HG02885 (cell line): ENCODE measurements around the gene KRT75.
"Not testable (repeated sequence)": the region's sequence is repeated elsewhere in the genome, so short reads cannot be mapped to it uniquely, and the experiment has no call there.

Experiments
- ATAC-seq: cut with Tn5 transposase; IDR thresholded peaks from one replicate; pipeline ENCODE4 v1.9.1; 2021; ENCODE audit warnings: mild to moderate bottlenecking; ENCODE audit not compliant: unreplicated experiment, poor library complexity

KRT75 gene

GRCh38 chr12:52418576-52419110 is 15.5 kb downstream of the KRT75 start:
- no peak for ATAC-seq

- no peak for ATAC-seq
Measured at GRCh38 chr12:52417740-52418139, 16.4 kb downstream of the KRT75 start.

DNA sequence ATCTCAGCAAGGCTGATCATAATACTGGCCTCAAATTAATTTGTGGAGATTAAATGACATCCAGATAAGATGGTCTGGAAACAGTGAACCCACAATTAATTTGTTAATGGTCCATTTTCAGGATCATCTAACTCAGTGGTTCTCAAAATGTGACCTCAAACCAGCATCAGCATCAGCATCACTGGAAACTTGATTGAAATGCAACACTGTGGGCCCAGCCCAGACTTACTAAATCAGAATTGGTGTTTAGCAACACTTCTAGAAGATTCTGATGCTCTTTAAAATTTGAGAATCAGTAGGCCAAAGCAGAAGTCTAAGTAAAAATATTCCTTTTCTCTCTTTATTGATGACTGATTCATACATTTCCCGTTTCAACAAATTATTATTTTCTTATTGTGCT is 17.4 kb downstream of the KRT75 start:
- no peak for ATAC-seq

GRCh38 chr12:52415870-52416750 is 18.1 kb downstream of the KRT75 start:
- ATAC-seq, result no peak

DNA sequence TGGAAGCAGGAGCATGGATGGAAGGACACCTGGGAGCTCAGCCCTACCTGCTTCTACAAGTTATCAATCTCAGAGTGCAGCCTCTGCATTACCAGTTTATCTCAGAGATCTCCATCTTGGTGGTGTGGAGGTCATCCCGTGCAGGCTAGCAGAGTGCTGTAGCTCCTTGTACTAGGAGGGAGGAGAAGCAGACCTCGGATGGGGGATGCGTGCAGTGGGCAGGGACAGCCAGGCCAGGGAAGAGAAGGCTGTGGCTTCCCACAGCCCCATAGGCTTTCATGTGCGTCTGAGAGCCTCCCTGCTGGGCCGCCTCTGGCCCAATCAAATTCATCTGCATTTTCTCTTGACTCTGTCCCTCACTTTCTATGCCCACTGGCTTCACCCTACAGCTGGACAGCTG is 19.2 kb downstream of the KRT75 start:
- ATAC-seq, result no peak

- ATAC-seq, result no peak
Measured at GRCh38 chr12:52413782-52414345, 20.3 kb downstream of the KRT75 start.

DNA sequence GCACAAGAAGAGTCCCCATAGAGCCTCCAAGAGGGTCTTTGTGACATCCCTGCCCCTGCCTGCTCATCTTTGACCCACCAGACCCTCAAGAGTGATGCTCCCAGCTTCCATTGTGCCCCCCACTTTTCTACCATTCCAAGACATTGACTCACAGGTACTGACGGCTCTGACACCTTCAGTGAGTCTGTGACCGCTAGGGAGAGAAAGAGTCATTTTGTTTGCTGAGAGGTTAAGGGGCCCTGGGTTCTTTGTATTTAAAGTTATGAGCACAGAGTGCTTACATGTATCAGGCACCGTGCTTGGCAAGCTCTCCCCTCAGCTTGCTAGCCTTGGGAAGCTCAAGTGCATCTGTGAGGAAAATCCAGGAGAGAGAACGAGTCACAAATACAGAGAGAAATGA is 21.0 kb downstream of the KRT75 start:
- no peak for ATAC-seq

DNA sequence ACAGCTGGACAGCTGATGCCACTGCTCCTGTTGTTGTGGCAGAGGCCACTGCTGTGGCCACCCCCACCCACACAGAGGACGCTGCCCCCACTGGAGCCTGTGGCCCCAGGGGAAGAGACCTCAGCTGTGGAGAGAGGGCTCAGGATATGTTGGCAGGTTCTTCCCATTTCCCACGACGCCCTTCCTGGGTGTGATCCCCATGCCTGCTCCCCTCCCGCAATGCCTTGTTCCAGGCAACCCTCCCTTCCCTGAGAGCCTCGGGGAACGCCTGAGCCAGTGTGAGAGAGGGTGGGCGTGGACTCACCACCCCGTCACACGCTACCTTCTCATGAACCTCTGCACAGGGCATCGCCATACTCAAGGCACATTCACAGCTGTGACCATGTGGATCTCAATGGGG is 22.4 kb downstream of the KRT75 start:
- no peak for ATAC-seq

- ATAC-seq, result not testable (repeated sequence)
Measured at GRCh38 chr12:52410589-52411248, 23.5 kb downstream of the KRT75 start.

DNA sequence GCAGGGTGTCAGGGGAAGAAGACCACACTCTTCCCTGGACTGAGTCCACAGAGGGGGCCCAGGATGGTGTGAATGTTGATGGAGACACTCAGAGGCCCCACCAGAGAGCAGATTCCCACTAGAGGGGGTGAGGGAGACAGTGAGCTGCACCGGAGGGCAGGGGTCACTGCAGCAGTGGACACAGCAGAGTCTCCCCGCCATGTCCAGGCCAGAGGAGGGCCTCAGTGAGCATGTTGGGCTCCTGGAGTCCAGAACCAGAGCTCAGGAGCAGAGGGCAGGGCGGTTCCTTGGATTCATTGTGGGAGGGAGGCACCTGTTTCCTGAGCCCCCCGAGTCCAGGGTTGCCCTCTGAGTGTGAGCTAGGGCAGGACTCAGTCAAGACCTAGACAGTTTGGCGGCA is 26.3 kb downstream of the KRT75 start:
- ATAC-seq, result no peak

GRCh38 chr12:52405922-52406385 is 28.2 kb downstream of the KRT75 start, which contains the start of gene KRT82:
Gene KRT82 (minus strand): TSS chr12:52406335. CDS start chr12:52406277, 58 bp downstream.
- no peak for ATAC-seq

DNA sequence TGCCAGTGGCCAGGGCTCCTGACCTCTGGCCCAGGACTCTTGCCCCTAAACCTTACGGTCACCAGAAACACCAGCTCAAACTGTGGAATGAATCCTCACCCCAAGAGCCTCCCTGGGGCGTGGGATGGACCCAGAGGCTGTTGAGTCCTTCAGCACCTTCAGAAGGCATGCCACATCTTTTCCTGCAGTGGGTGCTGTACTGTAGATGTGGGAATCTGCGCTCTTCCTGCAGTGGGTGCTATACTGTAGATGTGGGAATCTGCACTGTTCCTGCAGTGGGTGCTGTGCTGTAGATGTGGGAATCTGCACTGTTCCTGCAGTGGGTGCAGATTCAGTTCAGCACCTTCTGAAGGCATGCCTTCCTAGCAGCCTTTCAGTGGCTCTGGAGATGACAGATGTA is 29.2 kb downstream of the KRT75 start:
- no peak for ATAC-seq

DNA sequence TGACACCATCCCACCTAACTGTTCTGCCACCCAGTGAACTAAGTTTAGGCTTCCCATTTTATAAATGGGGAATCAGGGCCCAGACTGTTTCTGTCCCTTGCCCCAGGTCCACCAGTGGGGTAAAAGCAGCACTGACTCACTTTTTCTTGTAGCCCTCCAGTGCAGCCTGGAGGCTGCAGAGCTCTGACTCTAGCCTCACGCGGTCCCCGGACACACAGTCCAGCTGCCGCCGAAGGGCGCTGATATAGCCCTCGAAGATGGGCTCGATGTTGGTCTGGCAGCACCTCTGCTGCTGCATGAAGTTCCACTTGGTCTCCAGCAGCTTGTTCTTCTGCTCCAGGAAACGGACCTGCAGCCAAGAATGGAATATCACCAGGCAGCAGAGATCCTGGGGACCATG is 30.6 kb downstream of the KRT75 start:
- no peak for ATAC-seq

GRCh38 chr12:52402873-52403540 is 31.2 kb downstream of the KRT75 start:
- ATAC-seq, result no peak

GRCh38 chr12:52402377-52402776 is 31.8 kb downstream of the KRT75 start:
- no peak for ATAC-seq

DNA sequence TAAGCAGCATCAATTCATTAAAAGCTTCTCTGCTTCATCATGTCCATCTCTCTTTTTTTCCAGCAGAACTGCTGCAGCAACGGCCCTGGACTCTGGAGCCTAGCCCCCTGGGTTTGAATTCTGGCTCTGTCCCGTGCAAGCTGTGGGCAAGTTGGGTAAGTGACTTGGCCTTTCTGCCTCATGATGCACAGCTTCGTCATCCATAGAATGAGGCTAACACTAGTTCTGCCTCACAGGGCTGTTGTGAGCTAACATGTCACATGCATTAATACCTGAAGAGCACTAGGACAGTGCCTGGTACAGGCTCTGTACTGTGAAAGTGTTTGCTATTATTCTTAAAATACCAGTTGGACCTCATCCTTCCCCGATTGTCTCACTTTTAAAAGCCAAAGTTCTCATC is 32.2 kb downstream of the KRT75 start:
- ATAC-seq, result no peak

GRCh38 chr12:52401526-52401925 is 32.6 kb downstream of the KRT75 start:
- no peak for ATAC-seq

- ATAC-seq, result no peak
Measured at GRCh38 chr12:52400906-52401305, 33.3 kb downstream of the KRT75 start.

DNA sequence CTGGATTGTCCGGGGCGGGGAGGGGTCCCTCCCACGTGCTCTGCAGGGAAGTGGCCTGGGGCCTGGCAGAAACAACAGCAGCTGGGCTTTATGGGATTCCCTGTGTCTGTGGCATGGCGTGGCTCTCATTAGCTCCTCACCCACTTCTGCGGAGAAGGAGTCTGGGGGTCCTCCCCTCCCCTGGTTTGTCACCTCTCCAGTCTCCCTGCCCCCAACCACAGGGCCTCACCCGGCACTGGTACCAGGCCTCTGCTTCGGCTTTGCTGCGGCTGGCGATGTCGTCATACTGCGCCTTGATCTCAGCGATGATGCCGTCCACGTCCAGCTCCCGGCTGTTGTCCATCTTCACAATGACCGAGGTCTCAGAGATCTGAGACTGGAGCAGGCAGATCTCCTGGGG is 34.4 kb downstream of the KRT75 start:
- no peak for ATAC-seq

DNA sequence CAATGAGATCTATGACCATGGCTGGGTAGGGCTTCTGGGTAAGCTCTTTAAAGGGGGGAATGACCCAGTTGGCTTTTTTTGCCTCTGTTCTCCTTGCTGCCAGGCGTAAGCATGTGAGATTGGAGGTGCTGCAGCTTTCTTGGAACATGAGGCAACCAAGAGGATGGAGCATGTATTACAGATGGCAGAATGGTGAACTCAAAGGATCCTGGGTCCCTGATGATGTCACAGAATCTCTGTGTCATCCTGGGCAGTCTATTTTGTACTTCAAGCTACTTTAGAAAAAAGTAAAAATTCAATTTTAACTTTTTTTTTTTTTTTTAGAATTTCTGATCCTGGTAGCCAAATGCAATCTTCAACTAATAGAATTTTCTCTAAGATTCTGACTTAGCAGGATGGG is 36.0 kb downstream of the KRT75 start:
- ATAC-seq, result no peak
